GM13977 (cell line): ENCODE measurements around the gene UAP1L1.
A peak's percentile ranks its signal among the peaks of the same experiment; 100 is the strongest.

Experiments used
- DNase-seq: peaks from one replicate; pipeline ENCODE4 v3.0.0; 2012; ENCODE audit warnings: low spot score
- in situ Hi-C: fragments of 300-500 bp; cut with MboI; formaldehyde crosslinking; loops from one replicate; pipeline ENCODE4 v1.12.0; 2022; ENCODE audit warnings: low sequenced_read_pairs, low pct_unique_long_range_greater_than_20kb, mixed read lengths, inconsistent platforms; ENCODE audit not compliant: unreplicated experiment
- TF ChIP-seq, protein P1 (sequence below): IDR thresholded peaks from 2 replicates; pipeline ENCODE4 v1.5.1; 2012; ENCODE audit warnings: mild to moderate bottlenecking, control low read depth; ENCODE audit not compliant: insufficient read depth; ENCODE audit errors: extremely low read depth, missing control alignments

UAP1L1 gene

DNA sequence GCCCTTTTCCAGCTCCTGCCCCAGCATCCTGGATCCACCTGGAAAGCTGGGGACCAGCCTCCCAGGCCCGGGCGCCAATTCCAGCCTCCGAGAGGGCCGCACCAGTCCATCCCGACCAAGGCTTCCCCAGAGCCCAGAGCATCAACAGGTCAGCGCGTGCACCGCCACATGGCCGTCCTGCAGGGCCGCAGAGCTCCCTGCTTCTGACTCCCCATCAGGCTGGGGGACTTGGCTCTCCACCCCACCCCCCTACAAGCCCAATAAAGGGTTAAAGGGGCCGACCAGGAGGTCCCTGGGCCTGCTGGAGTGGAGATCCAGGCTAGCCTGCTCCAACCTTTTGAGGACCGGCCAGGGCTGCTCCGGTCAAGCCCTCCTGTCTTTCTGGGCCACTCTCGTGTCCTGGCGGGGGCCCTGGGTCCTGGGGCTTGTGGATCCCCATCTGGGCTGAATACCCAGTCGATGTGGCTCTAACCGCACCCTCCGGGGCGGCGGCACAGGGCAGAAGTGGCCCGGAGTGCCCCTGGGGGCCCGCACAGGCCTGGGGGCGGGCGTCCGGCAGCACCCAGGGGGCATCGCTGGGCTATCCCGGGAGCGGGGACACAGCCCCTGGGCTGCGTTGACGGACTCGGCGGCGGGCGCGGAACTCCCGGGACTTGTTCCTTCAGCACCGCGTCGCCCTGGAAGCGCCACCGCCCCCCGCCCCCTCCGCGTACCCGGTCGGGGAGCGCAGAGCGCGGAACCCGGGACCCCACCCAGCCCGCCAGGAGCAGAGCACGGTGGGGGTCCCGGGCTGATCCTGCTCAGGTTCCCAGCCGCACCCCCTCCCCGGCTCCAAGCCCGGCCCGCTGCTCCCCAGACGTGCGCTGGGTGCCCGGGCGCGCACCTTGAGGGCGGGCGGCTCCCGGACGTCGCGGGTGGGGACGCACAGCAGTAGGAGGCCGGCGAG, 24.0 kb upstream of the UAP1L1 start:
- in situ Hi-C loops, result no loop called here

DNA sequence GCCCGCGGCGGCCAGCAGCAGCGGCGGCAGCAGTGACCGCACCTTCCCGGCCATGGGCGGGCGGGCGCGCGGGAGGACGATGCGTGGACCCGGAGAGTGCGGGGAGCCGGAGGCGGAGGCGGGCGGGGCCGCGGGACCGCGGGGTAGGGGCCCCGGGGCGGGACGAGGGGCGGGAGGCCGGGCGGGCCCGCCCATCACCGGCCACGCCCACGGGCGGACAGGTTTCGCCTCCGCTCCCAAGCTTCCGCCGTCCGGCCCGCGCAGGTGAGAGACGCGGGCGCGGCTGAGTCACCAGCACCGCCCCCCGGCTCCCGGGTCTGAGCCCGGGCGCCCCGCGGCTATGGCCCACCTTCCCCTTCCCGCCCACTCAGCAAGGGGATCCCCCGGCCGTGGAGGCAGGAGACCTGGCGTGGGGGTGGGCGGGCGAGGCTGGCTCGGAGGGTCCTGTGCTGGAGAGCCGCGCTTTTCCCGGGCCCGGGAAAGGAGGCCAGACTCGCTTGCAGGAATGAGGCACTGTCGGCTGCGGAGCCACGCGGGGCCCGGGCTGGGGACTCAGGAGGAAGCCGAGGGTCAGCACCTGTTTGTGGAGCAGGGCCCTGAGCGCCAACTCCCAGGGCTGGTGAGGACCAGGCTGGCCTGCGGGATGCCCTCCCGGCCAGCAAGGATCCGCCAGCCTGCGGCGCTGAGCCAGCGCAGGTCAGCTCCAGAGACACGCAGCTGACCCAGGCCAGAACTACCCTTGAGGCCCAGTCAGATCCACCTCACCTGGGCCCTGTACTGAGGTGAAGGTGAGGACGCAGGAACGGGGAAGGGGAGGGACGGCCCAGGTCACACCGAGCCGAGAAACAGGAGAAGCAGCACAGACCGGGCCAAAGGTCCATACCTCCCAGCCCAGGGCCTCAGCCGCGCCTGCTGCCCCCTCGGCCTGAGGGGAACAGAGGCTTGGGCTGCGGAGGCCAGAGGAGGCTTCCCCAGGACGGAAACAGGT, 23.1 kb upstream of the UAP1L1 start, which contains the start of gene ENTPD2:
TSS of gene ENTPD2 (minus strand) at position 118 of the 988 bp plus-strand sequence. CDS start at position 54, 64 bp downstream.
- TF ChIP-seq, protein P1, sequence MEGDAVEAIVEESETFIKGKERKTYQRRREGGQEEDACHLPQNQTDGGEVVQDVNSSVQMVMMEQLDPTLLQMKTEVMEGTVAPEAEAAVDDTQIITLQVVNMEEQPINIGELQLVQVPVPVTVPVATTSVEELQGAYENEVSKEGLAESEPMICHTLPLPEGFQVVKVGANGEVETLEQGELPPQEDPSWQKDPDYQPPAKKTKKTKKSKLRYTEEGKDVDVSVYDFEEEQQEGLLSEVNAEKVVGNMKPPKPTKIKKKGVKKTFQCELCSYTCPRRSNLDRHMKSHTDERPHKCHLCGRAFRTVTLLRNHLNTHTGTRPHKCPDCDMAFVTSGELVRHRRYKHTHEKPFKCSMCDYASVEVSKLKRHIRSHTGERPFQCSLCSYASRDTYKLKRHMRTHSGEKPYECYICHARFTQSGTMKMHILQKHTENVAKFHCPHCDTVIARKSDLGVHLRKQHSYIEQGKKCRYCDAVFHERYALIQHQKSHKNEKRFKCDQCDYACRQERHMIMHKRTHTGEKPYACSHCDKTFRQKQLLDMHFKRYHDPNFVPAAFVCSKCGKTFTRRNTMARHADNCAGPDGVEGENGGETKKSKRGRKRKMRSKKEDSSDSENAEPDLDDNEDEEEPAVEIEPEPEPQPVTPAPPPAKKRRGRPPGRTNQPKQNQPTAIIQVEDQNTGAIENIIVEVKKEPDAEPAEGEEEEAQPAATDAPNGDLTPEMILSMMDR, result no peak
- DNase-seq, result peak; percentile 81
- in situ Hi-C loops, result no loop called here

More for the DNA sequence above, 24.0 kb upstream of the UAP1L1 start:
- DNase-seq, result no peak
- TF ChIP-seq, protein P1, result no peak

DNA sequence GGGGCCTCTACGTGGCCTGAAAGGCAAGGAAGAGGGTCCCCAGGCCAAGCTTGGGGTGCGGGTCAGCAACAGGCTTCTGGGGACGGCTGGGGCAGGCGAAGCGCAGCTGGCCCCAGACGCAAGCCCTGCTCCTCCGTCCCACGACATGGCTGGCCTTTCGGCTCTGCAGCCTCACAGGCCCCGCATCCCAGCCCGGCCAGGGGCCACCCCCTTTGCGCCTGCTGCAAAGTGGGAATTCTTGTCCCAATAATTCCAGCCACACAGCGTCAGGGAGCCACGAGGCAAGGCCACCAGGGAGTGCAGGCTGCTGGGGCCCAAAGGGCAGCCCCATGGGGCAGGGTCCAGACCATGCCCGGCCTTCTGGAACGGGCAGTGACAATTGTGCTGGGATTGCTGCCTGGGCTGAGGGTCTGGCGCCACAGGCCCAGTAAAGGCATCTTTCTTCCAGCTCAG, 22.4 kb upstream of the UAP1L1 start:
- TF ChIP-seq, protein P1, result no peak
- DNase-seq, result no peak
- in situ Hi-C loops, result no loop called here

- TF ChIP-seq, protein P1, result no peak
- DNase-seq, result no peak
- in situ Hi-C loops, result no loop called here
Observed at GRCh38 chr9:137055385-137056364, 21.6 kb upstream of the UAP1L1 start.

GRCh38 chr9:137056739-137057415, 20.4 kb upstream of the UAP1L1 start:
- in situ Hi-C loops, result no loop called here
- TF ChIP-seq, protein P1, result no peak
- DNase-seq, result no peak
